MM.1S (cell line): ENCODE results near the gene CBL.
"Not testable (repeated sequence)": the region's sequence is repeated elsewhere in the genome, so short reads cannot be mapped to it uniquely, and the experiment has no call there.

ENCODE experiments used
- DNase-seq: peaks from one replicate; pipeline ENCODE4 v3.0.0-alpha.2; 2015
- H2AFZ ChIP-seq: fragments of 300-600 bp; sonication (generic); 2 replicates; pipeline ENCODE4 v1.6.0; 2016; ENCODE audit warnings: antibody characterized with exemption, low read length
- H3F3A ChIP-seq: fragments of 300-600 bp; sonication (generic); 2 replicates; pipeline ENCODE4 v1.6.1; 2016; ENCODE audit warnings: mild to moderate bottlenecking, antibody characterized with exemption, low read length, moderate library complexity, mixed read lengths; ENCODE audit not compliant: insufficient read depth
- H3K27ac ChIP-seq: fragments of 300-600 bp; sonication (generic); 2 replicates; pipeline ENCODE4 v1.5.1; 2016; ENCODE audit warnings: mild to moderate bottlenecking, low read length
- H3K27me3 ChIP-seq: fragments of 300-600 bp; sonication (generic); replicated peaks from 2 replicates; pipeline ENCODE4 v1.6.0; 2016; ENCODE audit warnings: low read length; ENCODE audit not compliant: insufficient read depth
- H3K36me3 ChIP-seq: fragments of 300-600 bp; sonication (generic); replicated peaks from 2 replicates; pipeline ENCODE4 v1.6.1; 2016; ENCODE audit warnings: mild to moderate bottlenecking, low read length, mixed read lengths; ENCODE audit not compliant: insufficient read depth
- H3K4me1 ChIP-seq: fragments of 300-600 bp; sonication (generic); 2 replicates; pipeline ENCODE4 v1.6.1; 2016; ENCODE audit warnings: low read length, mixed read lengths
- H3K4me2 ChIP-seq: fragments of 300-600 bp; sonication (generic); 2 replicates; pipeline ENCODE4 v1.6.0; 2016; ENCODE audit warnings: low read depth, low read length
- H3K4me3 ChIP-seq: fragments of 300-600 bp; sonication (generic); 2 replicates; pipeline ENCODE4 v1.5.1; 2016; ENCODE audit warnings: low read length, mixed read lengths
- H3K79me2 ChIP-seq: fragments of 300-600 bp; sonication (generic); 2 replicates; pipeline ENCODE4 v1.6.1; 2016; ENCODE audit warnings: mixed run types, low read length, mixed read lengths
- H3K9ac ChIP-seq: fragments of 300-600 bp; sonication (generic); 2 replicates; pipeline ENCODE4 v1.6.1; 2016; ENCODE audit warnings: low read length, mixed read lengths
- H3K9me2 ChIP-seq: fragments of 300-600 bp; sonication (generic); replicated peaks from 2 replicates; pipeline ENCODE4 v1.6.1; 2016; ENCODE audit warnings: mild to moderate bottlenecking, low read length, mixed read lengths; ENCODE audit not compliant: insufficient read depth
- H3K9me3 ChIP-seq: fragments of 300-600 bp; sonication (generic); replicated peaks from 2 replicates; pipeline ENCODE4 v1.6.1; 2016; ENCODE audit warnings: mild to moderate bottlenecking, low read length, mixed read lengths; ENCODE audit not compliant: insufficient read depth
- H4K20me1 ChIP-seq: fragments of 300-600 bp; sonication (generic); 2 replicates; pipeline ENCODE4 v1.6.1; 2016; ENCODE audit warnings: mild to moderate bottlenecking, low read length, moderate library complexity, mixed read lengths; ENCODE audit not compliant: insufficient read depth
- CTCF ChIP-seq: fragments of 300-600 bp; sonication (generic); IDR thresholded peaks from 2 replicates; pipeline ENCODE4 v1.5.1; 2016; ENCODE audit warnings: antibody characterized with exemption, low read length, mixed read lengths
- EZH2 ChIP-seq: fragments of 300-600 bp; sonication (generic); optimal IDR thresholded peaks from 2 replicates; pipeline ENCODE3; 2017; ENCODE audit warnings: low read depth, mild to moderate bottlenecking, antibody characterized with exemption, low read length, mixed read lengths
- EZH2phosphoT487 ChIP-seq: fragments of 300-600 bp; sonication (generic); IDR thresholded peaks from 2 replicates; pipeline ENCODE4 v1.6.1; 2018; ENCODE audit warnings: antibody characterized with exemption, low read length

Gene CBL

GRCh38 chr11:119222308-119222707 is 16.2 kb downstream of the CBL start:
- Histone ChIP-seq H3K4me3 (no peak overlapping the region), H3K27ac (no peak overlapping the region), H3K79me2 (peaks cover 91% of the 10 kb centered on the region), H3K9me2 (no peaks in the 10 kb centered on the region), H3K9me3 (no peaks in the 10 kb centered on the region), H3F3A (0 out of 2 replicates have a peak, but pooled peaks cover 4% of the 10 kb centered on the region), H3K36me3 (no peaks in the 10 kb centered on the region), H3K27me3 (no peaks in the 10 kb centered on the region), H2AFZ (no peak overlapping the region), H3K4me2 (no peak overlapping the region), H3K4me1 (no peaks in the 10 kb centered on the region), H4K20me1 (no peaks in the 10 kb centered on the region), H3K9ac (no peak overlapping the region)
- TF ChIP-seq CTCF = no peak
- TF ChIP-seq EZH2 = no peak
- no peak for TF ChIP-seq EZH2phosphoT487
- DNase-seq = no peak

GRCh38 chr11:119222891-119223290 is 16.8 kb downstream of the CBL start:
- H3K4me2 ChIP-seq = no peak overlapping the region
- TF ChIP-seq EZH2 (no peak), EZH2phosphoT487 (no peak), CTCF (no peak)
- no peaks in the 10 kb centered on the region for H3K9me2 ChIP-seq
- no peak overlapping the region for H2AFZ ChIP-seq
- H3K36me3 ChIP-seq = no peaks in the 10 kb centered on the region
- no peak overlapping the region for H3K9ac ChIP-seq
- no peak overlapping the region for H3K27ac ChIP-seq
- H3K4me3 ChIP-seq = no peak overlapping the region
- H3K79me2 ChIP-seq = peaks cover 91% of the 10 kb centered on the region
- 0 out of 2 replicates have a peak, but pooled peaks cover 4% of the 10 kb centered on the region for H3F3A ChIP-seq
- no peaks in the 10 kb centered on the region for H3K9me3 ChIP-seq
- H3K4me1 ChIP-seq = no peaks in the 10 kb centered on the region
- H3K27me3 ChIP-seq = no peaks in the 10 kb centered on the region
- no peak for DNase-seq
- H4K20me1 ChIP-seq = no peaks in the 10 kb centered on the region

- no peak overlapping the region for H2AFZ ChIP-seq
- no peak overlapping the region for H3K9ac ChIP-seq
- H3K27ac ChIP-seq = no peak overlapping the region
- DNase-seq = no peak
- H3K9me3 ChIP-seq = no peaks in the 10 kb centered on the region
- H3F3A ChIP-seq = 0 out of 2 replicates have a peak, but pooled peaks cover 4% of the 10 kb centered on the region
- H3K9me2 ChIP-seq = no peaks in the 10 kb centered on the region
- no peak overlapping the region for H3K4me3 ChIP-seq
- H3K4me1 ChIP-seq = no peaks in the 10 kb centered on the region
- no peak overlapping the region for H3K4me2 ChIP-seq
- H4K20me1 ChIP-seq = no peaks in the 10 kb centered on the region
- no peaks in the 10 kb centered on the region for H3K36me3 ChIP-seq
- peaks cover 90% of the 10 kb centered on the region for H3K79me2 ChIP-seq
- H3K27me3 ChIP-seq = no peaks in the 10 kb centered on the region
- TF ChIP-seq CTCF = no peak
- TF ChIP-seq EZH2phosphoT487 = no peak
- TF ChIP-seq EZH2 = no peak
These were observed 17.7 kb downstream of the CBL start for GRCh38 chr11:119223856-119224255.

GRCh38 chr11:119228535-119229287 is 22.6 kb downstream of the CBL start:
- not testable (repeated sequence) for H3K9ac ChIP-seq, H3K9me3 ChIP-seq, H3K36me3 ChIP-seq, H3K4me1 ChIP-seq, H3K27me3 ChIP-seq, H3K9me2 ChIP-seq, DNase-seq, H2AFZ ChIP-seq, H4K20me1 ChIP-seq, H3F3A ChIP-seq, H3K4me2 ChIP-seq, H3K4me3 ChIP-seq, H3K27ac ChIP-seq
- peaks cover 79% of the 10 kb centered on the region for H3K79me2 ChIP-seq
